SK-MEL-5 (cell line): ENCODE data around the gene PRICKLE2. TPM values are rescaled to one million over a fixed set of nuclear protein-coding genes. Genes with fewer than 3 reads are reported as not detected.

Experiments used
- DNase-seq: peaks from one replicate; pipeline ENCODE4 v3.0.0-alpha.2; 2016; ENCODE audit warnings: low read depth, low spot score
- in situ Hi-C: cut with HindIII; loops from 2 replicates; pipeline ENCODE4 v1.10.0; 2016; ENCODE audit warnings: low sequenced_read_pairs, high pct_unique_total_duplicates, low pct_unique_long_range_greater_than_20kb
- total RNA-seq: library from RNA; depleted of rRNA; stranded (reverse); fragments of >200 nt; shearing (Covaris generic); gene quantifications from 2 replicates; pipeline ENCODE4 v1.2.3, GENCODE V29; 2014

PRICKLE2 gene
- total RNA-seq, 1 experiment from 2014 or later = 1.5 TPM

GRCh38 chr3:64179860-64180259 is 45.4 kb downstream of the PRICKLE2 start:
- DNase-seq = no peak
- in situ Hi-C loops = loop anchor here (25.0 kb wide), 1 partner anchor 143 kb away; no protein-coding TSS in a partner anchor

DNA sequence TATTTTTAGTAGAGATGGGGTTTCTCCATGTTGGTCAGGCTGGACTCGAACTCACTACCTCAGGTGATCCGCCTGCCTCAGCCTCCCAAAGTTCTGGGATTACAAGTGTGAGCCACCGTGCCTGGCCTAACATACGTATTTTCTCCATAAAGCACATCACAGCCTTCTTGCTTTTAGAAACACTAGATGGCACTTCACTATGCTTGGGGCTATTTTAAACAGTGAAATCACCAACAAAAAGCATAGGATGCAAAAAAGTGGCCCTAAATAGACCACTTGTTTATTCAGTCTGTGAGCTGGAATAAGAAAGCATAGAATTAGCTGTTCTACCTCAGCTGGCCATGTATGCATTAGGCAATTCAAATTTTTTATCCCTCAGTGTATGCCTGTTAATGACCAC is 46.0 kb downstream of the PRICKLE2 start:
- in situ Hi-C loops = loop anchor here (25.0 kb wide), 1 partner anchor 142 kb away; no protein-coding TSS in a partner anchor
- peak; percentile 59 for DNase-seq

GRCh38 chr3:64178419-64178818 is 46.8 kb downstream of the PRICKLE2 start:
- in situ Hi-C loops = loop anchor here (25.0 kb wide), 1 partner anchor 141 kb away; no protein-coding TSS in a partner anchor
- DNase-seq = no peak

GRCh38 chr3:64176461-64176996 is 48.7 kb downstream of the PRICKLE2 start:
- in situ Hi-C loops = loop anchor here (25.0 kb wide), 1 partner anchor 139 kb away; no protein-coding TSS in a partner anchor
- no peak for DNase-seq

DNA sequence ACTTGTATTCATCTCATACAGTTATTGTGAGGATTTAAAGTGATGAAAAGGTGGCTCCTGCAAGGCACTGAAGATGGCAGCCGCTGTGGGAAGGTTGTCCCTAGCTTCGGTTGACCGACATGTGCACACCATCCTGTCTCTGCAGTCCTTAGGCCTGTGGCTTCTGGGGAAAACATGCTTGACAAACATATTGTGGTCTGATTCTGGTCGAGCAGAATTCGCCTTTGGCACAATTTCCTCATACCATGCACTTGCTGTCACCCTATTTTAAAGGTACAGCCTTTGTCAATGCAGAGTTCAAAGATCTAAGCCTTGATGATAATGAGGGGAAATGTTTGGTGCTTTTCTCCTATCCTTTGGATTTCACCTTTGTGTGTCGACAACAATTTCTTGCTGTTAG is 50.9 kb downstream of the PRICKLE2 start:
- in situ Hi-C loops = no loop called here
- DNase-seq = no peak

DNA sequence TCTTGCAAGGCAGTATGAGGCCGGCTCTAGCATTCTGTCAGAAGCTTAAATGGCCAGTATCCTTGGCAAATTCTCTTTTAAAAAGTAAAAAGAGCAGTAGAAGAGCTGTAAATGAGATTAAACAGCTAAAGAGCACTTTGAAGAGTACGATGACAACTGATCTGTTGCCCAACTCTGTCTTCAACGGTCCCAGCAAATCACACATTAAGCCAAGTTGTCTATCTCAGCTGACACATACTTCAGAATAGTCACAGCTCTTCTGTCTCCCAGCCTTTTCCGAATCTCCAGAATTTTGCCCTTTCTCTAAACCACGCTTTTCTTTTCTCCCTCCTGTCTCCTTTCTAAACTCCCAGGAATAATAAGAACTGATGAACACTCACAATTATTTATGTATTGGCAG is 51.7 kb downstream of the PRICKLE2 start:
- no peak for DNase-seq
- in situ Hi-C loops = no loop called here

DNA sequence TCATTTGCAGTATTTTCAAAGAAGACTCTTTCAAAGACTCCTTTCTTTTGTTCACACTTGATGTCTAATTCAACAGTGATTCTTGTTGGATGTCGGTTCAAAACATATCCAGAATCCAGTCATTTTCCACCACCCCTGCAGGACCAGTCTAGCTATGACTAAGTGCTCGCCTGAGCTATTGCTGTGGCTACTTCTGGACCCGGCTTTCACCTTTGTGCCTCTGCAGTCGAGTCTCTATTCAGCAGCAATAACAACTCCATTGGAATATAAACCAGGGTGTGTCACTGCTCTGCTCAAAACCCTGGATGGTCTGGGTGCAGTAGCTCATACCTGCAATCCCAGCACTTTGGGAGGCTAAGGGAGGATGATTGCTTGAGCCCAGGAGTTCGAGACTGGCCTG is 55.0 kb downstream of the PRICKLE2 start:
- no peak for DNase-seq
- in situ Hi-C loops = no loop called here

- no peak for DNase-seq
- in situ Hi-C loops = no loop called here
These were observed 57.4 kb downstream of the PRICKLE2 start for GRCh38 chr3:64167868-64168267.

GRCh38 chr3:64167351-64167750 is 57.9 kb downstream of the PRICKLE2 start:
- DNase-seq = no peak
- in situ Hi-C loops = no loop called here

- DNase-seq = peak; percentile 81
- in situ Hi-C loops = no loop called here
These were observed 58.6 kb downstream of the PRICKLE2 start for GRCh38 chr3:64166584-64167162.

GRCh38 chr3:64164349-64164748 is 60.9 kb downstream of the PRICKLE2 start:
- no peak for DNase-seq

DNA sequence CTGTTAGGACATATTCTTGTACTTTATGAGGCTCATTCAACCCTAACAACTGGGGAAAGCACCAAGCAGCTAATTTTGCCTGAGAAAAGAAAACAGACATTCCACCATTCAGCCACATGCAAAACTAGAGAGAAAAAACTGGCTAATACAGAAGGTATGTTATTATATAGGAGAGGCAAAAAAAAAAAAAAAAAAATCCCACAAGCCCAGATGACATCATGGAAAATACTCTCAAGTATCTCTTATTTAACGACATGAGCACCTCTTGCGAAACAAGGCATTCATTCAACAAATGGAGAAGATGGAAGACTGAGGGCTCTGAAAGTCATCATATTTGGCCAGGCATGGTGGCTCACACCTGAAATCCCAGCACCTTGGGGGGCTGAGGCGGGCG is 61.5 kb downstream of the PRICKLE2 start:
- DNase-seq = peak; percentile 47
- in situ Hi-C loops = no loop called here

More at GRCh38 chr3:64164349-64164748, 60.9 kb downstream of the PRICKLE2 start:
- in situ Hi-C loops = no loop called here

DNA sequence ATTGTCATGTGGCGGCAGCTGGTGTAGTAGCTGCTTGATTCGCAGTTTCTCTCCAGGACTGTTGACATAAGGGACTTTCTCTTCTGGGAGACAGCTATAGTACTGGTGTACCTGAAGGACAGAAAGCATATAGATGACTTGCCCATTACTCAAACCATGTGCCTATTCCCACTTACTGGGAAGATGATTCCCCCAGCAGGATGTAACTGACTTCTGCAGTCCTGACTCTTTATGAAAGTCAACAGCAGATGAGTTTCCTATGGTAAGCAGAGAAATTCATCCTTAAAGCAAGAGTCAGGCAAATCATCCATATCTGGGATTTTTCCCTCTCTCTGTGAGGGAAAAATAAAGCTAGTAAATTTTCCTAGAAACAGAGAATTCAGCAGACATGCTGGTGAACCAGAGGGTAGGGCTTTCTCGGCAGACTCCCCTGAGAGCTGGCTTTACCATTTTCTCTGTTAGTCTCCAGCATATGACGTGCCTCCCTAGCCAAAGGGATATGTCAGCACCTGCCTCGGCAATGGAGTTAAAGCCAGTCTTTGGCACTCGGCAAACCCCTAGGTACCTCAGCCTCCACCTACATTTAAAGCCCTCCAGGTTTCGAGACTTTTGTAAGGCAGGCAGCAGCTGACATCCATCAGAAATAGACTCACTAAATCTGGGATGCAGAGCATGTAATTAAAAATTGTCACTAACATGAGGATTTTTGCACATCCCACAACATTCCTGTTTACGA is 62.1 kb downstream of the PRICKLE2 start:
- DNase-seq = no peak
- in situ Hi-C loops = no loop called here

GRCh38 chr3:64161481-64161952 is 63.7 kb downstream of the PRICKLE2 start:
- peak; percentile 8 for DNase-seq
- in situ Hi-C loops = no loop called here

DNA sequence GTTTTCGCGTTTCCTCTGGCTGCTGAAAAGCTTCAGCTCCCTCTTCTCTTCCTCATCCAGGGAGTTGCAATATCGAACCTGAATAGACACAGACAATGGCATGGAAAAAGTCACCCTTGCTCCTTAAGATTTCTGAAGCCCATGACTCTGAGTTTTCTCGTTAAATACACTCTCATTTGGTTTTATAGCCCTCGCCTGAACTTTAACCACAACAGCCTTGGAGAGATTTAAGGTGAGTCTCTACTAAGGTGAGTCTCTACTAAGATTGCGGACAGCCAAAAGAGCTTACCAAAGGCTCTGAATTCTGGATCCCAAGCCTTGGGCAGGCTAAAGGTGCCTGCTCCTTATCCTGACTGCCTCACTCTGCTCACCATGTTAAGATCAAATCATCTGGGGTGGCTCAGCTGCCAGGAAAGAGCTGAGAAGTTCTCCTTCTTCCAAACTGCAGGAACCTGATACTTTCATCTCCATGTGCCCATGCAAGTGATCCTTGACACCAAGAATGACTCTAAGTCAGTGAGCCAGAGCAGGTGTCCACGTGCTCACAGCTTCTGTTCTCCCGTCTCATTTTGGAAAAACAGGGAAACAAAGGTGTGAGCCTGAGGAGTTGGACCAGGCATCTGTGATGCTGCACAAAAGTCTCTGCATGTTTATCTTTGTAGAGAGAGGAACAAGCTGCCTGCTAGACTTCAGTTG is 65.1 kb downstream of the PRICKLE2 start:
- DNase-seq = no peak
- in situ Hi-C loops = no loop called here

- in situ Hi-C loops = no loop called here
- no peak for DNase-seq
These were observed 66.9 kb downstream of the PRICKLE2 start for GRCh38 chr3:64158334-64158733.

DNA sequence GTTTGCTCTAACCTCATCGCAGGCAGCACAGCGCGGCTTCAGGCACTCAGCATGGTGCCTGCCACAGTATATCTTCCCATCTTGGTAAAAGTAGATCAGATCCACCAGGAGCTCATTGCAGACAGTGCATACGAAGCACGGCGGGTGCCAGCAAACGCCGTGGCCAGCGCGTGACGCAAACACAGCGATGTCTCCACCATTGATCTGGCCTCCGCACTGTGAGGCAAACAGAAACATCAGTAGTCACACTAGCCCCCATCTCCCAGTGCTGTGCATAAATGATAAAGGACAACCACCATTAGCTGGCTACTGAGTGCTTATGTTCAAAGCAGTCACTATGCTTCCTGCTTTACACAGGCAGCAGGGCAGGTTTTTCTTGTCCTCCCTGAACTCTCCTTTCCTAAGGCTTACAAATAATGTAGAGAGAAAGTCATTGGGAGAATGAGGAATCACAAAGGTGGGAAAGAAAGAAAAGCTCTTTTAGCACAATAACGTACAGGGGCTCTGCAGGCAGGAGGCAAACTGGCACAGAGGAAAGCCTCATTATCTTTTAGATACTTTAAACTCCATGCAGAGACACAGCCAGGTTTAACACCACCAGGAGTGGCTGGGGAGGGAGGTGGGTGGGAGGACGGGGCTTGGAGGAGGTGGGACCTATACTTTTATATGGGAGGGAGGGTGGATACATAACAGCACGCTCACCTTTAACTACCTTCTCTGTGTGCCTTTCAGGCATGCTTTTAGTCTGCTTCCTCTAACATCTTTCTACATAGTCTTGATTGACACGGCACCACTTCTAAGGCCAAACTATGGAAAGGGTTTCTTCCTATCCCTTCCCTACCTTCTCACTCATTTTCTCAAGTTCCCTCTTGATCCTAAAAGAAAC is 67.9 kb downstream of the PRICKLE2 start:
- DNase-seq = no peak
- in situ Hi-C loops = no loop called here
